Right ventricle myocardium inferior (tissue), 1 donor: ENCODE measurements around the gene DDR1. TPM values are rescaled to one million over a fixed set of nuclear protein-coding genes. Genes with fewer than 3 reads are reported as not detected.

Experiments
- ATAC-seq: fragments of 200-7000 bp; cut with Tn5 transposase; one replicate; pipeline ENCODE4 v1.9.1; 2020; ENCODE audit warnings: mild to moderate bottlenecking, moderate library complexity
- DNase-seq: peaks from one replicate; pipeline ENCODE4 v3.0.0; 2021; ENCODE audit errors: missing footprints
- intact Hi-C: fragments of 100-400 bp; cut with DNase I; formaldehyde crosslinking; loops from one replicate; pipeline ENCODE4 v1.11.0; 2022
- microRNA-seq: library from miRNA; unstranded; fragments of <30 nt; microRNA quantifications from one replicate; pipeline ENCODE4 v1.2.0, GENCODE V29; 2020
- total RNA-seq: library from RNA; stranded (reverse); fragmentation: NEBNext Ultra II Directional; extraction: Animal tissue kit (Norgen Biotek cat#: 25700); gene quantifications from one replicate; pipeline ENCODE4 v1.2.1, GENCODE V29; 2021
- donor health status: DM: no; HTN: yes; CAD: no; lungs with severe emphysema.

DDR1 gene
- total RNA-seq, 1 donor from 2014 or later: 32.5 TPM

DNA sequence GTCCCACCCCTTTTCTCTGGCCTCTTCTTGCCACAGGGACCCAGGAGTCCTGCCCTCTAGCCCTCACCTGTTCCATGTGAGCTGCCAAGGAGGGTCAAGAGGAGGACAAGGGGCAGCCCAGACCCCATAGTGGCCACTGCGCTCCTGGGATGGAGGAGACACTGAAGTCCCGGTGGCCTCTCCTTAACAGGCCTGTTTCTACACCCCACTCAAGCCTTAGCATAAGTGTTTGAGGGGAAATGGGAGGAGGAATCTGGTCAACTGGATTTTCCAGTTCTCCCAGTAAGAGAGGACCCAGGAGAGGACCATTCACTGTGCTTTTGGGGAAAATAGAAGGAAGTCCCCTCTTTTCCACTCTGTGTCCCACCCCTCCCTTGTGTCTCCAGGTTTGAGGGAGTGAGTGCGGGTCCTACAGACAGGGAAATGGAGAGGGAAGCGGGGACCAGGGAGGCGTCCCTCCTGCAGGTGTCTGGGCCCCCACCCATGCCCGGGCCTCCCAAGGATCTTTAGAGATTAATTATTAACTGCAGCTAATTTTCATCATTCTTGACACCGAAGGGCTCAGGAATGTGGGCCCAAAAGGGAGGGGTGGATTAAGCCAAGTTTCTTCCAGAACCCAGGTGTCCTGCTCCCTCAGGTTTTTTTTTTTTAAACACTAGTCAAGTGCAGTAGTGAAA, 47.8 kb downstream of the DDR1 start, which contains the start of gene SFTA2:
SFTA2 (minus strand) TSS at position 202 of the 677 bp plus-strand sequence; CDS start at position 128, 74 bp downstream.
- DNase-seq: no peak
- intact Hi-C loops: no loop called here
- no peak for ATAC-seq

DNA sequence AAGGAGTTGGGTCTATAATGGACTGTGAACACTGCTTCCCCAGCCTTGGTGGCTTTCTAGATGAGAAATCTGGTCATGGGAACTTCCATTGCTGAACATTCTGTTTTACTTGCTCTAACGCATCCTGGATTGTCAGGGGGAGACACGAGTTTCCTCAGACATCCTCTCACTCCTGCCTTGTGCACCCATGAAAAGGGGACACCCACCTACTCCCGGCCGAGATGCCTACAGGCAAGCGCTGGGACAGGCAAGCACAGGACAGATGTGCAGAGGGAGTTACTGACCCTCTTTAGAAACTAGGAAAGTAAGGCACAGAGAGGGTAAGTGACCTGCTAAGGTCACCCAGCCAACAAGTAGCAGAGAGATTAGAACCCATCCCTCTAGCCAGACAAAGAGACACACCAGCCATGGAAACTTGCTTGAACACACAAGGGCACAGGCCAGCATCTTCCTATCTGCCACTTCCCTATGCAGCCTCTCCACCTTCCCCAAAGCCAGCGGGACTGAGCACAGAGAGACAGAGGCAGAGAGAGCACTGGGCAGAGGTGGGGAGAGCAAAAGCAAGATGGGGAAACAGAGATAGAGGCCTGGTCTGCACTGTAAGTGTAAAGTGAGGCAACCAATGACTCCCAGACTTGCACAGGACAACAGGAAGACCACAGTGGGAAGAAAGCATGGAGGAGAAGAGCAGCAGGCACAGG, 48.5 kb downstream of the DDR1 start:
- DNase-seq (no peak), ATAC-seq (no peak)
- intact Hi-C loops: no loop called here

DNA sequence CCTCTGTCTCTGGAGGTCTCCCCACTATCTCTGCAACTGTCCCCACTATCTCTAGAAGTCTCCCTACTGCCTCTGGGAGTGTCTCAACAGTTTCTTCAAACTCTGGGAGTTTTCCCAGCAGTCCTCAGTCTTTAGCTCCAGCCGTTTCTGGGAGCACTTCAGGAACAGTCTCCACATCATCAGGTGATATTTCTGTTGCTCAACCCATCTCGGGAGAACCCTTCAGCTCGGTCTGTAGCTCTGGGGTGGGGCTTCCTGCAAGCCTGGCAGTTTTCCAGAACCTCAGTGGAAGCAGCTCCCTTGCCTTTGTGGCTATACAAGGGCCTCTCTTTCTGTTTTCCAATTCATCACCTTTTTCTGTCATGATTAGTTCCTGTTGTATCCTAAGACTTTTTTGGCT, 50.7 kb downstream of the DDR1 start:
- ATAC-seq (no peak), DNase-seq (no peak)
- intact Hi-C loops: no loop called here

DNA sequence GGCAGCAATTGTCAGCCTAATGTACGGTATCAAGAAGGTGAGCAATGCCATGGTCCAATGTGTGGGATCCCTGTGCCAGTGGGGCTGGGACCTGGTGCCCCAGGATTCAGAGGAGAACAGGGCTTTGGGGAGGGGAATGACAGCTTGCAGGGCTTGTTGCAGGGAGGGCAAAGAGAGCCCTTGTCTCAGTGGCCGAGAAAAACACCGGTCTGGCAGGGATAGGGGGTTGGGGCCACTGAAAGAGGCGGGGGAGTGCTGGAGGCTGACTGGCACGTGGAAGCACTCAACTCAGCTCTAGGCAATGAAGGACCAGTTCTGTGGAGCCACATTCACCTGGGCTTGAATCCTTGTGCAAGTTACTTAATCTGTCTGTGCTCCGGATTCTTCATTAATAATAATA, 52.9 kb downstream of the DDR1 start:
- ATAC-seq (no peak), DNase-seq (no peak)
- intact Hi-C loops: no loop called here

DNA sequence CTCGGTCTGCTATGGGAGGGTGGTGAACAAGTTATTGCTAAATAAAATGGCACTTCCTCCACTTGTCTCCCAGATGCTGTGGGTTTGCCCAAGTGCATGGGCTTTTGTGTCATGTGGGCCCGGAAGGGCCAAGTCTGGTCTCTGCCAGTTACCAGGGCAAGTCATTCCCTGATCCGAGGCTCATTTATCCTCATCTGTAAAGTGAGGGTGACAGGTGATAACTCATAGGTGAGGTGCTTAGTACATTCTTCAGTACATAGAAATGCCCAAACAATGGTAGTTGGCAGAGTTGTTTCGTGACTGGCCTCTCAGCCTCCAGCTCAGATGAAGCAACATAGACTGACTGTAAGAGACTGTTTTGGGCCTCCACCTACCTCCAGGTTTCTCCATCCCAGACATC, 54.4 kb downstream of the DDR1 start:
- DNase-seq (no peak), ATAC-seq (no peak)
- intact Hi-C loops: no loop called here

DNA sequence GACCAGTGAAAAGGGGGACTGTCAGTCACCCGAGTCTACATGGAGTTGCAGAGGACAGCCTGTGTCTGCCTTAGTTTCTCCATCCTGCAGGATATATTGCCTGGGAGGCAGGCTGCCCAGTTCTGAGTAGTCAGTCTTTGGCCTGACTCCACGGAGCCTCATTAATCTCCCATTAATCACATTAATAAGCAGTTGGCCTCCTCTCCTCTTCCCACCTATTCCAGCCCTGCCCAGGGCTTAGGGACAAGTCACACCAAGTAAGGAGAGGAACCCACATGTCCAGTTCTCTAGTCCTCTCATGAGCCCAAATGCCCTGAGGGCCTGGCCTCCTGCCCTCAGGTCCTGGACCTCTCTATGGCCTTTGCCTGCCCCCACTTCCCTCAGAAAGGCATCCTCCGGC, 55.2 kb downstream of the DDR1 start:
- intact Hi-C loops: no loop called here
- ATAC-seq (no peak), DNase-seq (no peak)

DNA sequence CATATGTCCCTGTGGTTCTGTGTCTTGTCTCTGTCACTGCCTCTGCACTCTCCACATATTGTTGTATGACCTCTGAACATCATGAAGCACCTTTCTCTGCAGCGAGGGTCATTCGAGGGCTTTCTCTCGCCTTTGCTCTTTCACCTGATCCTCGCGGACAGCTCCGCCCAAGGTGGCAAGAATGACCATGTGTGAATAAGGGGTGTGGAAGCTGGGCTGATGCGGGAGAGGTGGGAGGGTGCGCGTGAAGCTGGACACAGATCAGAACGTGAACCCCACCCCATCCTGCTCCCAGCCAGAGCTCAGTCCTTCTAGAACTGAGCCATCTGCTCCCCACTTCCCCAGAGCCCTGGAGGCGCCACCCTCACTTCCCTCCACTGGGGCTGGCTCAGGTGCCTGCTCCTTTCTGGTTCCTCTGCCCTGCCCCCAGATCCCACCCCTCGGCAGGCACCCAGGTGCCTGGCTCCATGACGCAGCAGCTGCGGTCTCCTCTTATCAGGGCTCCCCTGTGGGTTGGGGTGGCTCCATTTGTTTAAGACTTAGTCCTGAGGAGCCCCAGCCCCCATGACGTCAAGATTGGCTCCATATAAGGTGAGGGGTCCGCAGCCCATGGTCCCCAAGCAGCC, 56.2 kb downstream of the DDR1 start, which contains the start of gene MUCL3:
MUCL3 (plus strand) TSS at position 613 of the 626 bp plus-strand sequence. CDS start 27 bp downstream, outside the sequence.
- DNase-seq: no peak
- intact Hi-C loops: loop anchor here (5.0 kb wide), 1 partner anchor 102 kb away; no protein-coding TSS in a partner anchor
- ATAC-seq: no peak

DNA sequence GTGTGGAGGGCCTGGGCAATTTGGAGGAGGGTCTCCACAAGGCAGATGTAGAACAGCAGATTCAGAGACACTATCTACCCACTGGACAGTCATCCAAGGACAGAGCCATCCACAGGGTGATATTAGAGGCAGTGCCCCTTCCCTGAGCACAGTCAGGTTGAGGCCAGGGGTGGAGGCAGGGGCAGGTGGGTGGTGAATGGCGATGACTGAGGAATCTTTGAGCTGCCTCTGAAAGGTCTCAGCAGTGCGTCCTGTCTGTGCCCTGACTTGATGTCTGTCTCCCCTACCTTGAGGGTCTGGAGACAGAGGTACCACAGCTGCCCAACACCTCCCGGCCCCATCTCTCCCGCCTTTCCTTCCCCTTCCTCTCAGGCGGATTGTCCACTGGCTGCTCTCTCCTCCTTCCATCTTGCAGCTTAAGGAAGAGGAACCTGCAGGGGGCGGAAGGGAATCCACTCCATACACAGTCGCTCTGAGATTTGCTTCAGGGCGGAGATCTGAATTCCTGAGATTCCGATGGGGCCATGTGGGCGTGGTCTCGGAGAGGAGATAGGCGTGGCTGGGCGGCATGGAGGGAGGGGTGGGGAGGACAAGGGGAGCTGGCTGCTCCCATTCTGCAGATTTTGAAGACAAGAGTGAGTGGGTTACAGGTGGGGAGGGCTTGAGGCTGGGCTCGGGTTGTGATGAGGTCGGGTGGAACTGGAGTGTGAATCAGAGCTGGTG, 58.2 kb downstream of the DDR1 start:
- DNase-seq (peak; percentile 85), ATAC-seq (peak; percentile 79)
- intact Hi-C loops: loop anchor here (5.0 kb wide), 1 partner anchor 100 kb away; no protein-coding TSS in a partner anchor

DNA sequence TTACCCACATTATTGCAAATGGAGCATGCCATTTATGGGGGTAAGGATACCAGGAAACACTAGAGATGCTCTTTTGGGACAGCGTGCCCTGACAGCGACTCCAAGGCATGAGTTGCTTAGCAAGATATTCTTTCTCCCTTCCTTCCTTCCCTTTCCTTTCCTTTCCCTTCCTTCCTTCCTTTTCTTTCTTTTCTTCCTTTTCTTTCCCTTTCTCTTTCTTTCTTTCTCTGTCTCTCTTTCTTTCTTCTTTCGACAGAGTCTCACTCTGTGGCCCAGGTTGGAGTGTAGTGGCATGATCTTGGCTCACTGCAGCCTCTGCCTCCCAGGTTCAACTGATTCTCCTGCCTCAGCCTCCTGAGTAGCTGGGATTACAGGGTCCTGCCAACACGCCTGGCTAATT, 59.7 kb downstream of the DDR1 start:
- ATAC-seq (no peak), DNase-seq (no peak)
- intact Hi-C loops: loop anchor here (5.0 kb wide), 1 partner anchor 98 kb away; no protein-coding TSS in a partner anchor

DNA sequence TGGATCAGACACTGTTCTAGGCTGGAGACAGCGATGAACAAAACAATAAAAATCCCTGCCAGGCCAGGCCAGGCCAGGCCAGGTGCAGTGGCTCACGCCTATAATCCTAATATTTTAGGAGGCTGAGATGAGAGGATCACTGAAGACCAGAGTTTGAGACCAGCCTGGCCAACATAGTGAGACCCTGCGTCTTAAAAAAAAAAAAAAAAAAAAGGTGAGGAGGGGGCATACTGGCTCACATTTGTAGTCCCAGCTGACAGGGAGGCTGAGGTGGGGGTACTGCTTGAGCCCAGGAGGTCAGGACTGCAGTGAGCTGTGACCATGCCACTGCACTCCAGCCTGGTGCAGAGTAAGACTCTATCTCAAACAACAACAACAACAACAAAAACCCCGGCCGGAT, 61.0 kb downstream of the DDR1 start:
- intact Hi-C loops: no loop called here

DNA sequence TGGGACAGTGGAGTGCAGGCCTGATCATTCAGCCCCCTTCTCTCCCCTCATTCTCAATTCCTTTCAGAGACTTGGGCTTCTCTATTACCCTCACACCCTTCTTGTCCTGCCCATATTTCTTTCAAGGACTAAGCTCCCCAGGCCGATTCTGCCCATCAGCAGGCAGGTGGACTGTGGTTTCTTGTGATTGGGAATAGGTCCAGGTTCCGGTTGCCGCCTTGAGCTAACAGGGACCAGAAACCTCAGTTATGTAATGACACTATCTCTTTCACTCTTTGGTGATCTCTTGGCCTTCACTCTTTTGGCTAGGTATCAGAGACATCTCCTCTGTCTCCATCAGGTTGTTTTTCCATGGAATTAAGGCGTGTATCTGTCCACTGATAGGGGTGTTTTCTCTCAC, 62.9 kb downstream of the DDR1 start:
- intact Hi-C loops: no loop called here
- DNase-seq: no peak
- ATAC-seq: no peak

More for the DNA sequence above, 61.0 kb downstream of the DDR1 start:
- DNase-seq (no peak), ATAC-seq (no peak)

DNA sequence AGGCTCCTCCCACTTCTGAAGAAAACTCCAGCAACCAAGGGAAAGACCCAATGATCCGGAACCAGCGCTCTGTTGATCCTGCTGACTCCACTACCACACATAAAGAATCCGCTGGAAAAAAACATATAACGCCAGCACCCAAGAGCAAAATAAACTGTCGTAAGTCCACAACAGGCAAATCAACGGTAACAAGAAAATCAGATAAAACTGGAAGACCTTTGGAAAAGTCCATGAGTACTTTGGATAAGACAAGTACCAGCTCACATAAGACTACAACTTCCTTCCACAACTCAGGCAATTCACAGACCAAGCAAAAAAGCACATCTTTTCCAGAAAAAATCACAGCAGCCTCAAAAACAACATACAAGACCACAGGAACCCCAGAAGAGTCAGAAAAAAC, 64.5 kb downstream of the DDR1 start:
- DNase-seq (no peak), ATAC-seq (no peak)
- intact Hi-C loops: no loop called here

Small RNAs within 50 kb of the gene (microRNA-seq; reads per million reads assigned to microRNA genes)
- gene MIR4640: not detected

Other genes starting within 250 kb of the DDR1 start
- 54.1 TPM for gene C6orf136, start 237.4 kb upstream of the DDR1 start, total RNA-seq
- 20.6 TPM for gene DHX16, start 211.5 kb upstream of the DDR1 start, total RNA-seq
- gene PPP1R18, start 197.9 kb upstream of the DDR1 start, total RNA-seq: 18.2 TPM
- gene NRM, start 193.5 kb upstream of the DDR1 start, total RNA-seq: 5.7 TPM
- gene MDC1, start 167.2 kb upstream of the DDR1 start, total RNA-seq: 13.1 TPM
- gene TUBB, start 164.2 kb upstream of the DDR1 start, total RNA-seq: 254 TPM
- gene FLOT1, start 141.8 kb upstream of the DDR1 start, total RNA-seq: 240 TPM
- gene IER3, start 140.0 kb upstream of the DDR1 start, total RNA-seq: 19.2 TPM
- 22.2 TPM for gene GTF2H4, start 23.7 kb downstream of the DDR1 start, total RNA-seq
- gene VARS2, start 29.7 kb downstream of the DDR1 start, total RNA-seq: 18.3 TPM
- not detected for gene SFTA2, start 47.7 kb downstream of the DDR1 start, total RNA-seq
- not detected for gene MUCL3, start 56.5 kb downstream of the DDR1 start, total RNA-seq
- gene MUC21, start 99.2 kb downstream of the DDR1 start, total RNA-seq: not detected
- gene MUC22, start 126.0 kb downstream of the DDR1 start, total RNA-seq: 0.14 TPM
- gene C6orf15, start 228.1 kb downstream of the DDR1 start, total RNA-seq: not detected
- 1.9 TPM for gene PSORS1C1, start 230.3 kb downstream of the DDR1 start, total RNA-seq
- not detected for gene CDSN, start 235.9 kb downstream of the DDR1 start, total RNA-seq